Liver (tissue), 9 donors: ENCODE measurements around the gene SH3PXD2B. TPM values are rescaled to one million over a fixed set of nuclear protein-coding genes. Genes with fewer than 3 reads are reported as not detected.

Experiments
- DNase-seq: peaks from one replicate; pipeline ENCODE4 v3.0.0-alpha.2; 2017; ENCODE audit warnings: low spot score
- H3K27ac ChIP-seq, 2 donors: one replicate each; pipeline ENCODE4 v1.7.0; 2013; ENCODE audit warnings: inconsistent platforms in 2 of 2, low read length in 2 of 2, control low read depth in 1 of 2, low read depth in 1 of 2, mild to moderate bottlenecking in 1 of 2
- H3K27me3 ChIP-seq, 4 donors: one replicate each; pipeline versions ENCODE4 v1.6.1 to v1.7.0; 2013; ENCODE audit warnings: low read length in 3 of 4, inconsistent platforms in 1 of 4, mild to moderate bottlenecking in 1 of 4, moderate library complexity in 1 of 4; ENCODE audit not compliant: control insufficient read depth in 4 of 4, insufficient read depth in 4 of 4
- H3K36me3 ChIP-seq, 4 donors: one replicate each; pipeline versions ENCODE4 v1.6.1 to v1.7.0; 2013; ENCODE audit warnings: low read length in 3 of 4, mild to moderate bottlenecking in 3 of 4, low read depth in 1 of 4, moderate library complexity in 1 of 4; ENCODE audit not compliant: control insufficient read depth in 4 of 4, insufficient read depth in 3 of 4
- H3K4me1 ChIP-seq, 4 donors: one replicate each; pipeline versions ENCODE4 v1.6.1 to v1.7.0; 2013; ENCODE audit warnings: low read length in 3 of 4, mild to moderate bottlenecking in 3 of 4, moderate library complexity in 1 of 4; ENCODE audit not compliant: control insufficient read depth in 4 of 4, insufficient read depth in 4 of 4
- H3K4me3 ChIP-seq, 3 donors: one replicate each; pipeline versions ENCODE4 v1.6.1 to v1.7.0; 2013; ENCODE audit warnings: low read length in 3 of 3, control low read depth in 1 of 3, low read depth in 1 of 3, mild to moderate bottlenecking in 1 of 3
- H3K9ac ChIP-seq, 2 donors: one replicate each; pipeline ENCODE4 v1.7.0; 2013; ENCODE audit warnings: low read length in 2 of 2, mild to moderate bottlenecking in 2 of 2, moderate library complexity in 2 of 2, control low read depth in 1 of 2, low read depth in 1 of 2
- H3K9me3 ChIP-seq, 4 donors: one replicate each; pipeline versions ENCODE4 v1.6.1 to v1.7.0; 2013; ENCODE audit warnings: low read length in 3 of 4; ENCODE audit not compliant: control insufficient read depth in 4 of 4
- EGR1 ChIP-seq, 2 donors: IDR thresholded peaks; 2 replicates each; pipeline ENCODE4 v1.6.1; 2016 to 2018; ENCODE audit warnings: antibody characterized with exemption in 2 of 2, low read depth in 2 of 2
- FOXA1 ChIP-seq: IDR thresholded peaks from 2 replicates; pipeline ENCODE4 v1.6.1; 2016; ENCODE audit warnings: antibody characterized with exemption
- FOXA2 ChIP-seq: IDR thresholded peaks from 2 replicates; pipeline ENCODE4 v1.6.1; 2016; ENCODE audit warnings: antibody characterized with exemption
- GABPA ChIP-seq, 2 donors: IDR thresholded peaks in 1 of 2; conservative IDR thresholded peaks in 1 of 2; 2 replicates each; pipeline ENCODE4 v1.6.1; 2016; ENCODE audit warnings: antibody characterized with exemption in 2 of 2, mild to moderate bottlenecking in 1 of 2, moderate library complexity in 1 of 2
- HNF4A ChIP-seq, 2 donors: conservative IDR thresholded peaks; 2 replicates each; pipeline ENCODE4 v1.6.1; 2016; ENCODE audit warnings: antibody characterized with exemption in 2 of 2, mild to moderate bottlenecking in 2 of 2
- HNF4G ChIP-seq: IDR thresholded peaks from 2 replicates; pipeline ENCODE4 v1.6.1; 2016; ENCODE audit warnings: antibody characterized with exemption
- JUND ChIP-seq, 2 donors: IDR thresholded peaks; 2 replicates each; pipeline ENCODE4 v1.6.1; 2016; ENCODE audit warnings: antibody characterized with exemption in 2 of 2
- MAX ChIP-seq: IDR thresholded peaks from 2 replicates; pipeline ENCODE4 v1.6.1; 2016; ENCODE audit warnings: antibody characterized with exemption
- NR2F2 ChIP-seq: IDR thresholded peaks from 2 replicates; pipeline ENCODE4 v1.6.1; 2016; ENCODE audit warnings: antibody characterized with exemption
- RAD21 ChIP-seq, 2 donors: IDR thresholded peaks; 2 replicates each; pipeline ENCODE4 v1.6.1; 2016; ENCODE audit warnings: antibody characterized with exemption in 2 of 2, mild to moderate bottlenecking in 2 of 2
- RXRA ChIP-seq, 2 donors: IDR thresholded peaks; 2 replicates each; pipeline ENCODE4 v1.6.1; 2017 to 2018; ENCODE audit warnings: antibody characterized with exemption in 2 of 2, mild to moderate bottlenecking in 1 of 2
- SP1 ChIP-seq: IDR thresholded peaks from 2 replicates; pipeline ENCODE4 v1.6.1; 2018; ENCODE audit warnings: antibody characterized with exemption, mild to moderate bottlenecking
- TAF1 ChIP-seq: conservative IDR thresholded peaks from 2 replicates; pipeline ENCODE4 v1.6.1; 2016; ENCODE audit warnings: antibody characterized with exemption, mild to moderate bottlenecking
- YY1 ChIP-seq: IDR thresholded peaks from 2 replicates; pipeline ENCODE4 v1.6.1; 2016; ENCODE audit warnings: antibody characterized with exemption, mild to moderate bottlenecking
- WGBS: extraction: QIAGEN DNeasy Blood & Tissue Kit; methylation state at CpG from one replicate; pipeline ENCODE4 v1.1.7; 2013; 5-methylcytosine and 5-hydroxymethylcytosine counted together
- polyA plus RNA-seq, 2 donors: library from polyadenylated mRNA; stranded (reverse) in 1 of 2; unstranded in 1 of 2; fragments of 200-250 nt in 1 of 2; fragments of >200 nt in 1 of 2; fragmentation: Nextera tagmentation in 1 of 2; extraction: Ambion mirVana in 1 of 2; gene quantifications; one replicate each; pipeline versions ENCODE4 v1.2.1 to v1.2.3, GENCODE V29; 2013 to 2015
- total RNA-seq, 2 donors: library from RNA; depleted of rRNA; stranded (reverse); fragments of >200 nt; gene quantifications; one replicate each; pipeline ENCODE4 v1.2.3, GENCODE V29; 2014
- TF ChIP-seq, protein P1 (sequence below): fragments of 150-350 bp; IDR thresholded peaks from 2 replicates; pipeline ENCODE4 v1.5.1; 2017; ENCODE audit warnings: improper control_type of control experiment, low read depth, low read length; ENCODE audit not compliant: missing input control
- TF ChIP-seq, protein P2 (sequence below): IDR thresholded peaks from 2 replicates; pipeline ENCODE4 v1.6.1; 2016; ENCODE audit warnings: antibody characterized with exemption, mild to moderate bottlenecking
- TF ChIP-seq, protein P3 (sequence below): IDR thresholded peaks from 2 replicates; pipeline ENCODE4 v1.6.1; 2016; ENCODE audit warnings: antibody characterized with exemption
- TF ChIP-seq, protein P4 (sequence below): IDR thresholded peaks from 2 replicates; pipeline ENCODE4 v1.6.1; 2016; ENCODE audit warnings: antibody characterized with exemption
- donor health status: healthy.
- donor health status: healthy.
- donor health status: healthy.
- donor health status: healthy.
- donor health status: healthy.

SH3PXD2B gene
- total and polyA plus RNA-seq, 4 donors, result 1.1 to 3.3 (median 2.2) TPM

DNA sequence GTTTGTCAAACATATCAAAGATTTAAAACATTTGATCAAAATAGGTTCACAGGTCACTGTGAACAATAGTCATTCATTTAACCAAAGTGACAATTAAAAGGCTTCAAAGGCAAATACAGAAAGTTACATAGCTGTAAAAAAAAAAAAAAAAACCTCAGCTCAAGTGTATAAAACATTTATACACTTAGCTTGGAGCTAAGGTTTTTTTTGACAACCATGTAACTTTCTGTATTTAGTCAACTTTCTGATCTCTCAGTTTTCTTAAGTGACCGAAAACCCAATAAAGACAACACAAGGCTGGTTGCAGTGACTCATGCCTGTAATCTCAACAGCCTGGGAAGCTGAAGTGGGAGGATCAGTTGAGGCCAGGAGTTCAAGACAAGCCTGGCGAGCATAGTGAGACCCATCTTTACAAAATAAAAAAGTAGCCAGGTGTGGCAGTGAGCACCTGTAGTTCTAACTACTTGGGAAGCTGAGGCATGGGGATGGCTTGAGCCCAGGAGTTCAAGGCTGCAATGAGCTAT, 154.3 kb downstream of the SH3PXD2B start:
- DNase-seq, result no peak
- no peaks in the 10 kb centered on the region for H3K27me3 ChIP-seq
- H3K9me3 ChIP-seq, result no peaks in the 10 kb centered on the region
- H3K4me3 ChIP-seq, result no peak overlapping the region
- no peaks in the 10 kb centered on the region for H3K36me3 ChIP-seq
- H3K9ac ChIP-seq, result no peak overlapping the region
- TF ChIP-seq, protein P1, sequence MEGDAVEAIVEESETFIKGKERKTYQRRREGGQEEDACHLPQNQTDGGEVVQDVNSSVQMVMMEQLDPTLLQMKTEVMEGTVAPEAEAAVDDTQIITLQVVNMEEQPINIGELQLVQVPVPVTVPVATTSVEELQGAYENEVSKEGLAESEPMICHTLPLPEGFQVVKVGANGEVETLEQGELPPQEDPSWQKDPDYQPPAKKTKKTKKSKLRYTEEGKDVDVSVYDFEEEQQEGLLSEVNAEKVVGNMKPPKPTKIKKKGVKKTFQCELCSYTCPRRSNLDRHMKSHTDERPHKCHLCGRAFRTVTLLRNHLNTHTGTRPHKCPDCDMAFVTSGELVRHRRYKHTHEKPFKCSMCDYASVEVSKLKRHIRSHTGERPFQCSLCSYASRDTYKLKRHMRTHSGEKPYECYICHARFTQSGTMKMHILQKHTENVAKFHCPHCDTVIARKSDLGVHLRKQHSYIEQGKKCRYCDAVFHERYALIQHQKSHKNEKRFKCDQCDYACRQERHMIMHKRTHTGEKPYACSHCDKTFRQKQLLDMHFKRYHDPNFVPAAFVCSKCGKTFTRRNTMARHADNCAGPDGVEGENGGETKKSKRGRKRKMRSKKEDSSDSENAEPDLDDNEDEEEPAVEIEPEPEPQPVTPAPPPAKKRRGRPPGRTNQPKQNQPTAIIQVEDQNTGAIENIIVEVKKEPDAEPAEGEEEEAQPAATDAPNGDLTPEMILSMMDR, result no peak
- TF ChIP-seq RAD21 (IDR thresholded peaks at IDR 0.05) (no peak), HNF4A (conservative IDR thresholded peaks at IDR 0.05) (no peak)
- TF ChIP-seq, protein P2, sequence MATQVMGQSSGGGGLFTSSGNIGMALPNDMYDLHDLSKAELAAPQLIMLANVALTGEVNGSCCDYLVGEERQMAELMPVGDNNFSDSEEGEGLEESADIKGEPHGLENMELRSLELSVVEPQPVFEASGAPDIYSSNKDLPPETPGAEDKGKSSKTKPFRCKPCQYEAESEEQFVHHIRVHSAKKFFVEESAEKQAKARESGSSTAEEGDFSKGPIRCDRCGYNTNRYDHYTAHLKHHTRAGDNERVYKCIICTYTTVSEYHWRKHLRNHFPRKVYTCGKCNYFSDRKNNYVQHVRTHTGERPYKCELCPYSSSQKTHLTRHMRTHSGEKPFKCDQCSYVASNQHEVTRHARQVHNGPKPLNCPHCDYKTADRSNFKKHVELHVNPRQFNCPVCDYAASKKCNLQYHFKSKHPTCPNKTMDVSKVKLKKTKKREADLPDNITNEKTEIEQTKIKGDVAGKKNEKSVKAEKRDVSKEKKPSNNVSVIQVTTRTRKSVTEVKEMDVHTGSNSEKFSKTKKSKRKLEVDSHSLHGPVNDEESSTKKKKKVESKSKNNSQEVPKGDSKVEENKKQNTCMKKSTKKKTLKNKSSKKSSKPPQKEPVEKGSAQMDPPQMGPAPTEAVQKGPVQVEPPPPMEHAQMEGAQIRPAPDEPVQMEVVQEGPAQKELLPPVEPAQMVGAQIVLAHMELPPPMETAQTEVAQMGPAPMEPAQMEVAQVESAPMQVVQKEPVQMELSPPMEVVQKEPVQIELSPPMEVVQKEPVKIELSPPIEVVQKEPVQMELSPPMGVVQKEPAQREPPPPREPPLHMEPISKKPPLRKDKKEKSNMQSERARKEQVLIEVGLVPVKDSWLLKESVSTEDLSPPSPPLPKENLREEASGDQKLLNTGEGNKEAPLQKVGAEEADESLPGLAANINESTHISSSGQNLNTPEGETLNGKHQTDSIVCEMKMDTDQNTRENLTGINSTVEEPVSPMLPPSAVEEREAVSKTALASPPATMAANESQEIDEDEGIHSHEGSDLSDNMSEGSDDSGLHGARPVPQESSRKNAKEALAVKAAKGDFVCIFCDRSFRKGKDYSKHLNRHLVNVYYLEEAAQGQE, result no peak
- H3K4me1 ChIP-seq, result peaks cover 0 to 5% (median 0%) of the 10 kb centered on the region in 4 donors
- WGBS, result 89% methylated on average over 2 of the region's 2 CpGs
- no peak overlapping the region for H3K27ac ChIP-seq

- H3K9ac ChIP-seq, result no peak overlapping the region
- H3K4me3 ChIP-seq, result no peak overlapping the region
- H3K9me3 ChIP-seq, result no peaks in the 10 kb centered on the region
- H3K27me3 ChIP-seq, result no peaks in the 10 kb centered on the region
- no peak for DNase-seq
- no peaks in the 10 kb centered on the region for H3K36me3 ChIP-seq
- peaks cover 0 to 5% (median 4%) of the 10 kb centered on the region in 4 donors for H3K4me1 ChIP-seq
- TF ChIP-seq, protein P1, result no peak
- TF ChIP-seq YY1 (no peak), RXRA (IDR thresholded peaks at IDR 0.05) (no peak), RAD21 (IDR thresholded peaks at IDR 0.05) (no peak), JUND (IDR thresholded peaks at IDR 0.05) (no peak), FOXA1 (no peak), FOXA2 (no peak), EGR1 (IDR thresholded peaks at IDR 0.05; ENCODE audit: low read depth in 2 of 2) (no peak), TAF1 (no peak), GABPA (IDR thresholded peaks at IDR 0.05 in 1 of 2, conservative IDR thresholded peaks at IDR 0.05 in 1 of 2) (no peak), NR2F2 (no peak), MAX (no peak), HNF4A (conservative IDR thresholded peaks at IDR 0.05) (no peak), HNF4G (no peak), SP1 (no peak)
- TF ChIP-seq, protein P3, sequence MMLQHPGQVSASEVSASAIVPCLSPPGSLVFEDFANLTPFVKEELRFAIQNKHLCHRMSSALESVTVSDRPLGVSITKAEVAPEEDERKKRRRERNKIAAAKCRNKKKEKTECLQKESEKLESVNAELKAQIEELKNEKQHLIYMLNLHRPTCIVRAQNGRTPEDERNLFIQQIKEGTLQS, result no peak
- TF ChIP-seq, protein P4, sequence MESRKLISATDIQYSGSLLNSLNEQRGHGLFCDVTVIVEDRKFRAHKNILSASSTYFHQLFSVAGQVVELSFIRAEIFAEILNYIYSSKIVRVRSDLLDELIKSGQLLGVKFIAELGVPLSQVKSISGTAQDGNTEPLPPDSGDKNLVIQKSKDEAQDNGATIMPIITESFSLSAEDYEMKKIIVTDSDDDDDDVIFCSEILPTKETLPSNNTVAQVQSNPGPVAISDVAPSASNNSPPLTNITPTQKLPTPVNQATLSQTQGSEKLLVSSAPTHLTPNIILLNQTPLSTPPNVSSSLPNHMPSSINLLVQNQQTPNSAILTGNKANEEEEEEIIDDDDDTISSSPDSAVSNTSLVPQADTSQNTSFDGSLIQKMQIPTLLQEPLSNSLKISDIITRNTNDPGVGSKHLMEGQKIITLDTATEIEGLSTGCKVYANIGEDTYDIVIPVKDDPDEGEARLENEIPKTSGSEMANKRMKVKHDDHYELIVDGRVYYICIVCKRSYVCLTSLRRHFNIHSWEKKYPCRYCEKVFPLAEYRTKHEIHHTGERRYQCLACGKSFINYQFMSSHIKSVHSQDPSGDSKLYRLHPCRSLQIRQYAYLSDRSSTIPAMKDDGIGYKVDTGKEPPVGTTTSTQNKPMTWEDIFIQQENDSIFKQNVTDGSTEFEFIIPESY, result no peak
- TF ChIP-seq, protein P2, result no peak
- no peak overlapping the region for H3K27ac ChIP-seq
These were observed 159.5 kb downstream of the SH3PXD2B start for GRCh38 chr5:172294831-172295230.
